Measurements from ENCODE around the gene HTR1D. TPM values are rescaled to one million over a fixed set of nuclear protein-coding genes. Genes with fewer than 3 reads are reported as not detected.
"Not testable (repeated sequence)": the region's sequence is repeated elsewhere in the genome, so short reads cannot be mapped to it uniquely, and the experiment has no call there.

Gene HTR1D
- total RNA-seq, 2 donors from 2014 or later: not detected

DNA sequence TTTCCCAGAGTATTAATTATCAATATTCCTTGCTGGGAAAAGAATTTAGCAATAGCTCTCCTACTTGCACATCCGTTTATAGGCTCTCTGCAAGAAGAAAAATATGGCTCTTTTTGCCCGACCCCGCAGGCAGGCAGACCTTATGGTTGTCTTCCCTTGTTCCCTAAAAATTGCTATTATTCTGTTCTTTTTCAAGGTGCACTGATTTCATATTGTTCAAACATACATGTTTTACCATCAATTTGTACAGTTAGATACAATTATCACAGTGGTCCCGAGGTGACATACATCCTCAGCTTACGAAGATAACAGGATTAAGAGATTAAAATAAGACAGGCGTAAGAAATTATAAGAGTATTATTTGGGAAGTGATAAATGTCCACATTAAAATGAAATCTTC lies 6.7 kb upstream of the HTR1D start:
- not testable (repeated sequence) for H3K36me3 Mint-ChIP-seq; H3K9me3 Mint-ChIP-seq; ATAC-seq; DNase-seq (ENCODE audit: low spot score in 2 of 2); H3K27ac Mint-ChIP-seq

- not testable (repeated sequence) for H3K27ac Mint-ChIP-seq
Observed at GRCh38 chr1:23223490-23223951, 6.2 kb upstream of the HTR1D start.

GRCh38 chr1:23222742-23223141 lies 5.4 kb upstream of the HTR1D start:
- no peak overlapping the region for H3K27ac Mint-ChIP-seq
- peaks cover 0 to 3% of the 10 kb centered on the region in 2 donors for H3K36me3 Mint-ChIP-seq

More at GRCh38 chr1:23223490-23223951, 6.2 kb upstream of the HTR1D start:
- not testable (repeated sequence) for H3K36me3 Mint-ChIP-seq; H3K9me3 Mint-ChIP-seq; ATAC-seq; DNase-seq (ENCODE audit: low spot score in 2 of 2)

GRCh38 chr1:23222331-23222730 lies 5.0 kb upstream of the HTR1D start:
- DNase-seq (ENCODE audit: low spot score in 2 of 2): no peak
- no peak overlapping the region for H3K27ac Mint-ChIP-seq
- peaks cover 0 to 5% of the 10 kb centered on the region in 2 donors for H3K36me3 Mint-ChIP-seq
- peaks cover 0 to 4% of the 10 kb centered on the region in 2 donors for H3K9me3 Mint-ChIP-seq
- no peak for ATAC-seq

More at GRCh38 chr1:23222742-23223141, 5.4 kb upstream of the HTR1D start:
- peaks cover 0 to 4% of the 10 kb centered on the region in 2 donors for H3K9me3 Mint-ChIP-seq
- ATAC-seq (no peak), DNase-seq (ENCODE audit: low spot score in 2 of 2) (no peak)

DNA sequence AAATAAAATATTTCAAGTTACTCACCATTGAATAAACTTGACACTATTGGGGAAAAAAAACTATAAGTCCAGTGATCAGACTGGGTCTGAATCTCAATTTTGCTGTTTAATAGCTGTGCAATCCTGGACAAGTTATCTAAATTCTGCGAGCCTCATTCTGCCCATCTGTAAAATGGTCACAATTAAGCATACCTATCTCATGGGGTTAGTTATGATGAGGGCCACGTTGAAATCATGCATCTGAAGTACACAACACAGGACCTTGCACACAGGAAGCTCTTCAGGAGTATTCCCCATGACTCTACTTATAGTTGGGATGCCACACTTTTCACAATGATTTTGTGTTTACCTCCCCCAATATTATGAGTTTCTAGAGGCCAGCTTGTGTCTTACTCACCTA lies 3.8 kb upstream of the HTR1D start:
- no peak for DNase-seq (ENCODE audit: low spot score in 2 of 2)
- peaks cover 0 to 5% of the 10 kb centered on the region in 2 donors for H3K36me3 Mint-ChIP-seq
- no peak overlapping the region for H3K27ac Mint-ChIP-seq
- peaks cover 0 to 4% of the 10 kb centered on the region in 2 donors for H3K9me3 Mint-ChIP-seq
- ATAC-seq: no peak

DNA sequence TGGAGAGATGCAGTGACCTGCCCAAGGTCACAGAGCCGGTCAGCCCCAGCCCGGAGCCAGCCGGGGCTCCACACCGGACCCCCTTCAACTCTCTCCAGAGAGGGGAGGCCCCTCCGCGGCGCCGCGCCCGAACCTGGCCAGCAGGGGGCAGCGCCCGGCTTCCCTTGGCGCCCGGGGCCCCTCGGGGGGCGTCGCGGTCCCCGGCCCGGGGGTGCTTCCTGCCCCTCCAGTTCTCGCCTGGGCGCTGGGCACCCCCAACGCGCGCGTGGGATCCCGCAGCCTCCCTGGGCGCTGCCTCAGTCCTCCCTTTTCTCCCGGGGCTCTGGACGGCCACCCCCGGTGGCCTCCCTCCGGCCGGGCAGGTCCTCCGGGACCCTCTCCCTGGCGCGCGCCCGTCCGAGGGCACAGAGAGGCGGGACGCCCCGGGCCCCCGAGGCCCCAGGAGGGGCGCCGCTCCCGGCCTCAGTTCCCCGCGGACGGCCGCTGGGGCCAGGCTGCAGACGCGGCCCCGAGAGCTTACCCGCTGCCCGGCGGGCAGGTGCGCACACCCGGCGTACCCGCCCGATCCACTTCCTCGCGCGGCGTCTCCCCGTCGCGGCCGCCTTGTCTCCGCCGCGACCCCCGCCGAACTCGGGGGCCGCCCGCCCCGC lies 406 bp downstream of the HTR1D start:
- Mint-ChIP-seq H3K9me3 (no peaks in the 10 kb centered on the region), H3K36me3 (peaks cover 0 to 5% of the 10 kb centered on the region in 2 donors), H3K27ac (no peak overlapping the region)
- ATAC-seq: peak; percentile 49 to 80
- peak in 1 of 2 donors; percentile 66 for DNase-seq (ENCODE audit: low spot score in 2 of 2)

GRCh38 chr1:23215751-23216449 lies 1.4 kb downstream of the HTR1D start:
- no peak for ATAC-seq
- Mint-ChIP-seq H3K9me3 (no peaks in the 10 kb centered on the region), H3K36me3 (peaks cover 0 to 5% of the 10 kb centered on the region in 2 donors), H3K27ac (no peak overlapping the region)
- DNase-seq (ENCODE audit: low spot score in 2 of 2): no peak

DNA sequence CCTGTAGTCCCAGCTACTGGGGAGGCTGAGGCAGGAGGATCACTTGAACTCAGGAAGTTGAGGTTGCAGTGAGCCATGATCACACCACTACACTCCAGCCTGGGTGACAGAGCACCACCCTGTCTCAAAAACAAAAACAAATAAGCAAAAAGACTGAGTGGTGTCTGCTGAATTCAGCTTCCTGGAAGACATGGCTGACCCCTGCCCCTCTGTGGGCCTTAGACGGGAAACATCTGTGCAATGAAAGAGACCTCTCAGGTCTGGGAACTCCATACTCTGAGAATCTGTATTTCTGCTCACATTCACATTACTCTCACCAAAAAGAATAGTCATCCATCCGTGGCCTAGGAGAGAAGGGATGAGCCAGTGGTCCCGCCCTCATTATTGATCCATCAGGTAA lies 2.0 kb downstream of the HTR1D start:
- H3K9me3 Mint-ChIP-seq: no peaks in the 10 kb centered on the region
- H3K27ac Mint-ChIP-seq: no peak overlapping the region

GRCh38 chr1:23214640-23215039 lies 2.7 kb downstream of the HTR1D start:
- DNase-seq (ENCODE audit: low spot score in 2 of 2) (no peak), ATAC-seq (no peak)
- Mint-ChIP-seq H3K36me3 (peaks cover 0 to 5% of the 10 kb centered on the region in 2 donors), H3K27ac (peak overlapping the region in 1 of 2 donors; percentile 6), H3K9me3 (no peaks in the 10 kb centered on the region)

More for the DNA sequence above, 2.0 kb downstream of the HTR1D start:
- H3K36me3 Mint-ChIP-seq: peaks cover 0 to 5% of the 10 kb centered on the region in 2 donors
- DNase-seq (ENCODE audit: low spot score in 2 of 2) (no peak), ATAC-seq (no peak)

DNA sequence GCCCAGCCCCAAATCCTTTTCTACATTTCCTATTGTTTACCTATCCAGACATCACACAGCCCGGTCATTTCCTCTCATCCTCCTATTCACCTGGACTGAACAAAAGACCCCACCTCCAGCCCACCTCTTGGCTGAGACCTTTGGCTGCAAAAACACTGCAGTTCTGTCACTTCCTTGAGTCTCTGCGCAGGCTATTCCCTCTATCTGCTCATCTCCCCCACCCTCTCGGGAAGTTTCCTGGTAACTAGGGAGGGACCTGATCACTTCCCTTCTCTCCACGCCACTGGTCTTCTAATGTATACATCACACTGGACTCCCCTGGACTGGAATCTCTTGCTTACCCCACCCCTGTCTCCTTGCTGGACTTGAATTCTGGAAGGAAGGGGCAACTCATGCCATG lies 5.3 kb downstream of the HTR1D start:
- no peaks in the 10 kb centered on the region for H3K9me3 Mint-ChIP-seq
- DNase-seq (ENCODE audit: low spot score in 2 of 2): no peak
- no peak for ATAC-seq

DNA sequence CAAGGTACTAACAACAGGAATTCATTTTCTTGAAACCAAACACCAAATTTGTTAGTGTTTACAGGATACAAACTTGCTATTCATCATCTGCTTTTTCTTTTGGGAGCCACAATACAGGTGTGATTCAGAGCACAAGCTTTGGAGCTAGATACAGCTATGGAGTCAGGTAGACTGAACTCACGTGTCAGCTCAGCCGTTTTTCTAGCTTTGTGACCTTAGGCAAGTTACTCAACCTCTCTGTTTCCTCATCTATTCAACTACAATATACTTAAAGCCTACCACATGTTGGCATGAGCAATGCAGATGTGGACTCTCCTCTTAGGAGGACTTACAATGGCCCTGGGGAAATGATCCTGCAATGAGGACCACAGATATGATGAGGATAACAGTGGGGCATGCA lies 6.3 kb downstream of the HTR1D start:
- DNase-seq (ENCODE audit: low spot score in 2 of 2): no peak
- no peaks in the 10 kb centered on the region for H3K9me3 Mint-ChIP-seq
- no peaks in the 10 kb centered on the region for H3K36me3 Mint-ChIP-seq
- H3K27ac Mint-ChIP-seq: no peak overlapping the region
- no peak for ATAC-seq

More for the DNA sequence above, 5.3 kb downstream of the HTR1D start:
- no peaks in the 10 kb centered on the region for H3K36me3 Mint-ChIP-seq
- H3K27ac Mint-ChIP-seq: no peak overlapping the region

DNA sequence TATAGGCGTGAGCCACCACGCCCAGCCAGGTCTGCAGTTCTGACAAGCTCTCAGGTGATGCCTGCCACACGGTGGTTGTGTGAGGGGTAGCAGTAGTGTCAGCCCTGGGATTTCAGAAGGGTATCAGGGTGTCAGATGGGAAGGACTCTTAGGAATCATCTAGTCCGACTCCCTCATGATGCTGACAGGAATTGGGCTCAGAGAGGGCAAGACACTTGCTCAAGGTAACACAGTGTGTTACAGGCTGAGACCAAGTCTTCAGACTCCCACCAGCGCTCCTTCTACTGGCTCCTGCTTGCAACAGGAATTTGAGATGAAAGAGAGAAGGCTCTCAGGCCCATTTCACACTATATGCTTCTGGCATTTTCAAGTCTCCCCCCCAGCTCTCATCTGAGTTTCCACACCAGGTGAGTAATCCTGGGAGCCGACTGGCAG lies 6.9 kb downstream of the HTR1D start:
- H3K36me3 Mint-ChIP-seq: no peaks in the 10 kb centered on the region
- DNase-seq (ENCODE audit: low spot score in 2 of 2) (no peak), ATAC-seq (peak in 1 of 2 donors; percentile 38)
- no peaks in the 10 kb centered on the region for H3K9me3 Mint-ChIP-seq
- H3K27ac Mint-ChIP-seq: no peak overlapping the region

GRCh38 chr1:23209770-23210169 lies 7.5 kb downstream of the HTR1D start:
- ATAC-seq: no peak
- H3K9me3 Mint-ChIP-seq: no peaks in the 10 kb centered on the region
- no peak for DNase-seq (ENCODE audit: low spot score in 2 of 2)
- no peak overlapping the region for H3K27ac Mint-ChIP-seq
- H3K36me3 Mint-ChIP-seq: no peaks in the 10 kb centered on the region

GRCh38 chr1:23208527-23208926 lies 8.8 kb downstream of the HTR1D start:
- H3K27ac Mint-ChIP-seq: no peak overlapping the region

GRCh38 chr1:23207733-23208132 lies 9.6 kb downstream of the HTR1D start:
- not testable (repeated sequence) for DNase-seq (ENCODE audit: low spot score in 2 of 2); H3K36me3 Mint-ChIP-seq

More at GRCh38 chr1:23208527-23208926, 8.8 kb downstream of the HTR1D start:
- Mint-ChIP-seq H3K36me3 (no peaks in the 10 kb centered on the region), H3K9me3 (no peaks in the 10 kb centered on the region)
- no peak for DNase-seq (ENCODE audit: low spot score in 2 of 2)
- ATAC-seq: no peak

GRCh38 chr1:23202263-23202749 lies 15.0 kb downstream of the HTR1D start:
- Mint-ChIP-seq H3K27ac (no peak overlapping the region), H3K36me3 (no peaks in the 10 kb centered on the region), H3K9me3 (no peaks in the 10 kb centered on the region)
- peak in 1 of 2 donors; percentile 59 for ATAC-seq
- no peak for DNase-seq (ENCODE audit: low spot score in 2 of 2)

More at GRCh38 chr1:23207733-23208132, 9.6 kb downstream of the HTR1D start:
- ATAC-seq, H3K9me3 Mint-ChIP-seq, H3K27ac Mint-ChIP-seq: not testable (repeated sequence)

DNA sequence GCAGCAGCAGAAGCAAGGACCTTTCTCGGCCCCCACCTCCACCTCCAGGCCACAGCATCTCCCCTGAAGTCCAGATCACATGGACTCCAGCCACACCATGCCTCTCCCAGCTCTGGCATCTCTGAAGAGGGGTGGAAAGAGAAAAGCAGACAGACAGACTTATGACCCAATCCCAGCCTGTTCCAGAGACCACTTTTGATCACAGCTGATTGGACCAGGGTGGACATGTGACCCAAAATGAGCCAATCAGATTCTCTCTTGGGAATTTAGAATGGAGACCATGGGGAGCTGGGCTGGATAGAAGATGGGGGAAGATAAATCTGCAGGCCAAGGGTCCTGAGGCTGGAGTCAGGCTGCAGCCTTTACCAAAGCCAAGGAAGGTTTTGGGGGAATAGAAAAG lies 16.4 kb downstream of the HTR1D start:
- Mint-ChIP-seq H3K9me3 (no peaks in the 10 kb centered on the region), H3K36me3 (no peaks in the 10 kb centered on the region), H3K27ac (no peak overlapping the region)
- no peak for ATAC-seq
- no peak for DNase-seq (ENCODE audit: low spot score in 2 of 2)

Measured in activated naive CD4-positive, alpha-beta T cell treated with anti-CD3 and anti-CD28 coated beads, Interleukin-2, amount 50 U/mL, for 72 hours (primary cell).